ENCODE results near the gene UBP1. TPM values are rescaled to one million over a fixed set of nuclear protein-coding genes. Genes with fewer than 3 reads are reported as not detected.

The UBP1 gene
- total RNA-seq, 2 donors from 2014 or later, result 69.0 to 92.2 TPM

DNA sequence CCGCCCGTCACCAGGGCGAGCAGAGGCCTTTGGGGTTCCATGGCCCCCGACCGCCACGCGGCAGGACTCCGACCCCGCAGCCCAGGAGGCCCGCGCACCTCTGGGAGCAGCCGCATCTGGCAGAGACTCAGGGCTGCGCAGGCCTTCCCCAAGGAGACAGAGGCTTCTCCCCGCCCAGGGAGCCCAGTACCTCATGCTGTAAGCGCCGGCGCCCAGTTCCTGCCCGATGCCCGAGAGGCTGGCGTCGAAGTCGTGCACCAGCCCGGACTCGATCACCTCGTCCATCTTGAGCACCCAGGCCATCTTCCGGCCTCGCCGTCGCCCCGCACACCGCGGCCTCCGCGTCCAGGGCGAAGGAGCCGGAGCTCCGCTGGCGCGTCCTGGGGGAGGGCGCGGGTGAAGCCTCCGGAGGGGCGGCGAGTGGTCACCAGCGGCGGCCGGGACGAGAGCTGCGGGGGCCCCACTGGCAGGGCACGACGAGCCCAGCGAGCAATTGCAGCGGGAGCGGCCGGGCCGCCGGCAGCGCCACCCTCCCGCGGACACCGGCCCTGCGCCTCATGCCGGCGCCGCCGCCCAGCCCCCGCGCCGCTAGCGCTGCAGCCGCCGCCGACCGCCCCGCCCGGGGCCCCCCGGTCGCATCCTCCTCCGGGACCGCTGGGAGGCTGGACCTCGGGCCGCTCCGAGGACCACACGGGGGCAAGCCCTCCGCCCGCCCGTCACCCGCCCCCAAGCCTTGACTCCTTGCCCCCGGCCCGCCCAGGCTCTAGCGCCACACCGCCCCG lies 468 bp downstream of the UBP1 start:
- no peak for ATAC-seq (ENCODE audit: insufficient number of reproducible peaks, low FRiP score, low read depth)
- H3K4me1 ChIP-seq (ENCODE audit: control insufficient read depth in 1 of 2, low read depth in 2 of 2), result peaks cover 21 to 49% of the 10 kb centered on the region in 2 donors

DNA sequence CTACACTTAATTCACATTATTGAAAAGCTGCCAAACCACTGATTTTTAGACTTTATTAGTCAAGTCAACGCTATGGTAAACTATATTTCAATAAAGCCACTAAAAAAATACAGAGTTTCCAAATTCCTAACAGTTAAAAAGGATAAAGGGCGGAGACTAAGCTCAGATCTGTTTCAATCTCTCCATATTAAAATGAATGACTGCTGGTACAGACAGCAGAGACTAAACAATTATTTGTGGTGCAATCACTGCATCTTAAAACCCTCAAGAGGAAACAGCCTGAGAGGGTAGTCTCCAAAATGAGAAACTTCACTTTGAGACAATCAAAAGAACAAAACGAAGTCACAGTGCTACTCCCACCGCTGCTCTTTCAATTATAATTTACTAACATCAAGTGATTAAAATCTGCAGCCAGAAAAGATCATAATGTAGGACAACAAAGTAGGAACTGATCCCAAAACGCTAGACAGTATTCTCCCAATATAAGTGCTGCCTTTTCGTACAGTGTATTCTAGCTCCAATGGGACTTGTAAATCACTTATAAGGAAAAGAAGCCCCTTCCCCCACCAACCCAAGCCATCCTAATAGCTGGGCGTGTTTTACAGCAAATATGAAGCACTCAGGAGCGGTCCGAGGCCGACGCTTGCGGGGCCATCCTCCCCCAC lies 1.2 kb downstream of the UBP1 start:
- Histone ChIP-seq H3K27me3 (replicated peaks; ENCODE audit: insufficient read depth) (no peaks in the 10 kb centered on the region), H3K4me1 (ENCODE audit: control insufficient read depth in 1 of 2, low read depth in 2 of 2) (peaks cover 21 to 56% of the 10 kb centered on the region in 2 donors), H3K9me3 (no peaks in the 10 kb centered on the region), H3K4me3 (peak overlapping the region; percentile 92), H3K36me3 (no peaks in the 10 kb centered on the region), H3K27ac (peak overlapping the region; percentile 95 to 96)
- TF ChIP-seq, protein P1, sequence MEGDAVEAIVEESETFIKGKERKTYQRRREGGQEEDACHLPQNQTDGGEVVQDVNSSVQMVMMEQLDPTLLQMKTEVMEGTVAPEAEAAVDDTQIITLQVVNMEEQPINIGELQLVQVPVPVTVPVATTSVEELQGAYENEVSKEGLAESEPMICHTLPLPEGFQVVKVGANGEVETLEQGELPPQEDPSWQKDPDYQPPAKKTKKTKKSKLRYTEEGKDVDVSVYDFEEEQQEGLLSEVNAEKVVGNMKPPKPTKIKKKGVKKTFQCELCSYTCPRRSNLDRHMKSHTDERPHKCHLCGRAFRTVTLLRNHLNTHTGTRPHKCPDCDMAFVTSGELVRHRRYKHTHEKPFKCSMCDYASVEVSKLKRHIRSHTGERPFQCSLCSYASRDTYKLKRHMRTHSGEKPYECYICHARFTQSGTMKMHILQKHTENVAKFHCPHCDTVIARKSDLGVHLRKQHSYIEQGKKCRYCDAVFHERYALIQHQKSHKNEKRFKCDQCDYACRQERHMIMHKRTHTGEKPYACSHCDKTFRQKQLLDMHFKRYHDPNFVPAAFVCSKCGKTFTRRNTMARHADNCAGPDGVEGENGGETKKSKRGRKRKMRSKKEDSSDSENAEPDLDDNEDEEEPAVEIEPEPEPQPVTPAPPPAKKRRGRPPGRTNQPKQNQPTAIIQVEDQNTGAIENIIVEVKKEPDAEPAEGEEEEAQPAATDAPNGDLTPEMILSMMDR (IDR thresholded peaks at IDR 0.05), result no peak
- no peak for DNase-seq (ENCODE audit: low spot score)
- no peak for ATAC-seq (ENCODE audit: insufficient number of reproducible peaks, low FRiP score, low read depth)

More for the DNA sequence above, 468 bp downstream of the UBP1 start:
- H3K9me3 ChIP-seq, result no peaks in the 10 kb centered on the region
- H3K27ac ChIP-seq, result peak overlapping the region; percentile 95 to 96
- H3K36me3 ChIP-seq, result no peaks in the 10 kb centered on the region
- peak overlapping the region; percentile 92 for H3K4me3 ChIP-seq
- no peaks in the 10 kb centered on the region for H3K27me3 ChIP-seq (replicated peaks; ENCODE audit: insufficient read depth)
- DNase-seq (ENCODE audit: low spot score), result no peak
- TF ChIP-seq, protein P1 (IDR thresholded peaks at IDR 0.05), result no peak

DNA sequence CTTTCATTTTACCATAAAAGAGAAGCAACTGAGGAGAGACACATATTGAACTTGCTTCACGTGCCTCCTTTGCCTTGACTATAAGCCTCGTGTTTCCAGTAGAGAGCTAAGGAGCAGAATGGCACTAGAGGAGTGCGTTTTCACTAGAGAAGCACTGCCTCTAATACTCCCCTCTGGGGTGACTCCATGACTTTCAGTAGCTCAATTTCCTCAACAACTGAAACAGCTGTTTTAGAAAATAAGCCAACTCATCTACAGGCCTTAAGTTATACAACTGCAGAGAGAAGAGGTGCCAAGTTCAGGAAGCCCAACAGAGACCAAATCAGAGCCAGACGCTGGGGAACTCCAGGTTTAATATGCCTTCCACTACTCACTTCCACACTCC lies 1.9 kb downstream of the UBP1 start:
- Histone ChIP-seq H3K27me3 (replicated peaks; ENCODE audit: insufficient read depth) (no peaks in the 10 kb centered on the region), H3K36me3 (no peaks in the 10 kb centered on the region), H3K27ac (peak overlapping the region; percentile 95 to 96), H3K4me1 (ENCODE audit: control insufficient read depth in 1 of 2, low read depth in 2 of 2) (peaks cover 25 to 64% of the 10 kb centered on the region in 2 donors), H3K4me3 (peak overlapping the region; percentile 92), H3K9me3 (no peaks in the 10 kb centered on the region)
- DNase-seq (ENCODE audit: low spot score) (no peak), ATAC-seq (ENCODE audit: insufficient number of reproducible peaks, low FRiP score, low read depth) (no peak)
- TF ChIP-seq, protein P1 (IDR thresholded peaks at IDR 0.05), result no peak

DNA sequence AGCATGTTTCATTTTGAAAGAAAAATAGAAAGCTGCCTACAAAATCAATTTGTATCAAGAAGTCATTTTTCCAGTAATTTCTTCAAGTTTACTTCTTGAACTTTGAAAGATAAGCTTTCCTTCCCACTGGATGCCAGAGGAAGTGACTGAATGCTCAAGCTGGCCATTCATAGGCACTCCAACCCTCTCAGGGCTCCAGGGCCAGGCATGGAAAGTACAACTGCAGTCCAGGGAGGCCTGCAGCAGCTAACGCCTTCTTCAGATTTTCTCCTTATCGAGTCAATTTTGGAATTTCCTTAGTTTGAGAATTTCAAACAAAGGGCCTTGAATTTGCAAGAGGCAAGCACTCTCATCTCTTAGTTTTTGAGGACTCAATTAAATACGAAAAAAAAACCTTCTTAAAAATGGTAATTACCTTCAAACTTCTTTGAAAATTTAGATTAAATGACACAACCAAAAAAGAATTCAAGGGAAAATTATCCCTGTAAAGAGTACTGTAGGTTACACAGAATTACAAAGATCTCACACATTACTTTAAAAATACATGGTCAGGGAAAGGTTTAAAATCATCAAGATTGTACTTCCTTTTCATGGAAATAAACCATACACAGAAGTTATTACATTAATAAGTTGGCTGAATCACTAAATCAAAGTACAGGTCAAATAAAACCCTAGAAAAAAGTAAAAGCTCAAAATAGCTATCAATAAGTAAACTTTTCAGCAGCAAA lies 2.5 kb downstream of the UBP1 start:
- TF ChIP-seq, protein P1 (IDR thresholded peaks at IDR 0.05), result no peak
- H3K4me3 ChIP-seq, result peak overlapping the region; percentile 92
- H3K9me3 ChIP-seq, result no peaks in the 10 kb centered on the region
- DNase-seq (ENCODE audit: low spot score) (no peak), ATAC-seq (ENCODE audit: insufficient number of reproducible peaks, low FRiP score, low read depth) (no peak)
- H3K4me1 ChIP-seq (ENCODE audit: control insufficient read depth in 1 of 2, low read depth in 2 of 2), result peaks cover 27 to 69% of the 10 kb centered on the region in 2 donors
- H3K27ac ChIP-seq, result peak overlapping the region; percentile 49 to 96
- no peaks in the 10 kb centered on the region for H3K36me3 ChIP-seq
- no peaks in the 10 kb centered on the region for H3K27me3 ChIP-seq (replicated peaks; ENCODE audit: insufficient read depth)

DNA sequence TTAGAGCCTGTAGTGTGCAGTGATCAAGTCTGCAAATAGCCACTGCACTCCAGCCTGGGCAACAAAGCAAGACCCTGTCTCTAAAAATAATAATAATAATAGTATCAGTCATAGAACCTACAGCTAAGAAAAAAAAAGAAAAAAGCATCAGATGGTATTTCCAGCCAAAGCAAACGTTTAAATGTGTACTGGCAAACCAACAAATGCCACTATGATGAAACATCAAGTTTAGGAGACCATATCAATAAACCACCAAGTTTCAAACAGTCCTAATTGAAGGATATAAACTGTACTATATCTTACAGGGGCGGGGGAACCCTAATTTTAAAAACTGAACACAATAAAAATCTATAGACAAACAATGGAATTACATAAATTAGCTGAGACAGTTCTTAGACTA lies 6.4 kb downstream of the UBP1 start:
- Histone ChIP-seq H3K9me3 (no peaks in the 10 kb centered on the region), H3K36me3 (no peaks in the 10 kb centered on the region), H3K27ac (no peak overlapping the region), H3K27me3 (replicated peaks; ENCODE audit: insufficient read depth) (no peaks in the 10 kb centered on the region), H3K4me3 (no peak overlapping the region), H3K4me1 (ENCODE audit: control insufficient read depth in 1 of 2, low read depth in 2 of 2) (peaks cover 48 to 96% of the 10 kb centered on the region in 2 donors)
- ATAC-seq (ENCODE audit: insufficient number of reproducible peaks, low FRiP score, low read depth), result no peak
- no peak for DNase-seq (ENCODE audit: low spot score)
- TF ChIP-seq, protein P1 (IDR thresholded peaks at IDR 0.05), result no peak

All from thoracic aorta (tissue), 2 donors.